ENCODE results near the gene AUTS2. TPM values are rescaled to one million over a fixed set of nuclear protein-coding genes. Genes with fewer than 3 reads are reported as not detected.

The AUTS2 gene
- total and polyA plus RNA-seq, 2 experiments from 2014 or later = 32.0 to 91.0 TPM

GRCh38 chr7:70615066-70615606 lies 1016.9 kb downstream of the AUTS2 start:
- Histone ChIP-seq H3K27me3 (ENCODE audit: insufficient read depth) (no peaks in the 10 kb centered on the region), H2AFZ (no peak overlapping the region), H4K20me1 (replicated peaks; ENCODE audit: insufficient read depth) (no peaks in the 10 kb centered on the region), H3K4me2 (no peak overlapping the region), H3K27ac (ENCODE audit: low read depth) (no peak overlapping the region), H3K9me2 (ENCODE audit: insufficient read depth) (peaks cover 4% of the 10 kb centered on the region; the same call in 1 of the 2 replicates), H3F3A (replicated peaks; ENCODE audit: low read depth) (0 out of 2 replicates have a peak, but pooled peaks cover 5% of the 10 kb centered on the region), H3K36me3 (ENCODE audit: insufficient read depth) (no peaks in the 10 kb centered on the region; the same call in 1 of the 2 replicates), H3K79me2 (replicated peaks; ENCODE audit: insufficient read depth) (no peaks in the 10 kb centered on the region), H3K4me3 (no peak overlapping the region), H3K4me1 (ENCODE audit: insufficient read depth) (peaks cover 28% of the 10 kb centered on the region)
- DNase-seq (ENCODE audit: low spot score) = no peak
- no peak for ATAC-seq
- peaks cover 47% of the 10 kb centered on the region for H3K4me1 Mint-ChIP-seq
- no peaks in the 10 kb centered on the region; the same call in 1 of the 3 replicates for H3K9me3 Mint-ChIP-seq
- H3K36me3 Mint-ChIP-seq (ENCODE audit: low read depth) = 0 out of 3 replicates have a peak, but pooled peaks cover 4% of the 10 kb centered on the region
- no peak for TF ChIP-seq ETS1 (IDR thresholded peaks at IDR 0.05)
- TF ChIP-seq, protein P1, sequence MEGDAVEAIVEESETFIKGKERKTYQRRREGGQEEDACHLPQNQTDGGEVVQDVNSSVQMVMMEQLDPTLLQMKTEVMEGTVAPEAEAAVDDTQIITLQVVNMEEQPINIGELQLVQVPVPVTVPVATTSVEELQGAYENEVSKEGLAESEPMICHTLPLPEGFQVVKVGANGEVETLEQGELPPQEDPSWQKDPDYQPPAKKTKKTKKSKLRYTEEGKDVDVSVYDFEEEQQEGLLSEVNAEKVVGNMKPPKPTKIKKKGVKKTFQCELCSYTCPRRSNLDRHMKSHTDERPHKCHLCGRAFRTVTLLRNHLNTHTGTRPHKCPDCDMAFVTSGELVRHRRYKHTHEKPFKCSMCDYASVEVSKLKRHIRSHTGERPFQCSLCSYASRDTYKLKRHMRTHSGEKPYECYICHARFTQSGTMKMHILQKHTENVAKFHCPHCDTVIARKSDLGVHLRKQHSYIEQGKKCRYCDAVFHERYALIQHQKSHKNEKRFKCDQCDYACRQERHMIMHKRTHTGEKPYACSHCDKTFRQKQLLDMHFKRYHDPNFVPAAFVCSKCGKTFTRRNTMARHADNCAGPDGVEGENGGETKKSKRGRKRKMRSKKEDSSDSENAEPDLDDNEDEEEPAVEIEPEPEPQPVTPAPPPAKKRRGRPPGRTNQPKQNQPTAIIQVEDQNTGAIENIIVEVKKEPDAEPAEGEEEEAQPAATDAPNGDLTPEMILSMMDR (conservative IDR thresholded peaks at IDR 0.05; ENCODE audit: low read depth in 2 of 2) = no peak
- H3K27me3 Mint-ChIP-seq (ENCODE audit: insufficient read depth, low read depth, poor library complexity) = peaks cover 26% of the 10 kb centered on the region
- no peak overlapping the region for H3K27ac Mint-ChIP-seq
- H3K4me3 Mint-ChIP-seq = no peak overlapping the region

GRCh38 chr7:70616211-70616610 lies 1017.9 kb downstream of the AUTS2 start:
- Histone ChIP-seq H4K20me1 (replicated peaks; ENCODE audit: insufficient read depth) (no peaks in the 10 kb centered on the region), H3K4me3 (no peak overlapping the region), H3K27ac (ENCODE audit: low read depth) (no peak overlapping the region), H3K9me2 (ENCODE audit: insufficient read depth) (peaks cover 4% of the 10 kb centered on the region; the same call in 1 of the 2 replicates), H3K4me2 (no peak overlapping the region), H2AFZ (no peak overlapping the region), H3K79me2 (replicated peaks; ENCODE audit: insufficient read depth) (no peaks in the 10 kb centered on the region), H3K27me3 (ENCODE audit: insufficient read depth) (no peaks in the 10 kb centered on the region), H3K36me3 (ENCODE audit: insufficient read depth) (no peaks in the 10 kb centered on the region; the same call in 1 of the 2 replicates), H3K4me1 (ENCODE audit: insufficient read depth) (peaks cover 33% of the 10 kb centered on the region), H3F3A (replicated peaks; ENCODE audit: low read depth) (0 out of 2 replicates have a peak, but pooled peaks cover 5% of the 10 kb centered on the region)
- H3K4me1 Mint-ChIP-seq = peaks cover 56% of the 10 kb centered on the region
- H3K9me3 Mint-ChIP-seq = no peaks in the 10 kb centered on the region; the same call in 1 of the 3 replicates
- H3K27ac Mint-ChIP-seq = no peak overlapping the region
- no peak overlapping the region for H3K4me3 Mint-ChIP-seq
- 0 out of 3 replicates have a peak, but pooled peaks cover 4% of the 10 kb centered on the region for H3K36me3 Mint-ChIP-seq (ENCODE audit: low read depth)
- H3K27me3 Mint-ChIP-seq (ENCODE audit: insufficient read depth, low read depth, poor library complexity) = peaks cover 27% of the 10 kb centered on the region
- DNase-seq (ENCODE audit: low spot score) = no peak
- no peak for ATAC-seq
- no peak for TF ChIP-seq ZNF331 (CRISPR knock-in tag; IDR thresholded peaks at IDR 0.05; ENCODE audit: low read depth)
- TF ChIP-seq STAT1 (IDR thresholded peaks at IDR 0.05; ENCODE audit: unreplicated experiment) = no peak
- no peak for TF ChIP-seq REST (IDR thresholded peaks at IDR 0.05; ENCODE audit: unreplicated experiment)
- TF ChIP-seq EZH2phosphoT487 (IDR thresholded peaks at IDR 0.05; ENCODE audit: unreplicated experiment) = no peak
- TF ChIP-seq, protein P1 (conservative IDR thresholded peaks at IDR 0.05; ENCODE audit: low read depth in 2 of 2) = no peak
- TF ChIP-seq NANOG (IDR thresholded peaks at IDR 0.05; ENCODE audit: borderline replicate concordance) = no peak
- no peak for TF ChIP-seq ZNF114 (CRISPR knock-in tag; IDR thresholded peaks at IDR 0.05)
- no peak for TF ChIP-seq CREB1 (CRISPR knock-in tag; IDR thresholded peaks at IDR 0.05; ENCODE audit: low read depth)
- no peak for TF ChIP-seq POLR2AphosphoS5 (IDR thresholded peaks at IDR 0.05; ENCODE audit: low read depth)

Measured in GM23338 (cell line).